ENCODE data around the gene PNMT.

- TF ChIP-seq, protein P1, sequence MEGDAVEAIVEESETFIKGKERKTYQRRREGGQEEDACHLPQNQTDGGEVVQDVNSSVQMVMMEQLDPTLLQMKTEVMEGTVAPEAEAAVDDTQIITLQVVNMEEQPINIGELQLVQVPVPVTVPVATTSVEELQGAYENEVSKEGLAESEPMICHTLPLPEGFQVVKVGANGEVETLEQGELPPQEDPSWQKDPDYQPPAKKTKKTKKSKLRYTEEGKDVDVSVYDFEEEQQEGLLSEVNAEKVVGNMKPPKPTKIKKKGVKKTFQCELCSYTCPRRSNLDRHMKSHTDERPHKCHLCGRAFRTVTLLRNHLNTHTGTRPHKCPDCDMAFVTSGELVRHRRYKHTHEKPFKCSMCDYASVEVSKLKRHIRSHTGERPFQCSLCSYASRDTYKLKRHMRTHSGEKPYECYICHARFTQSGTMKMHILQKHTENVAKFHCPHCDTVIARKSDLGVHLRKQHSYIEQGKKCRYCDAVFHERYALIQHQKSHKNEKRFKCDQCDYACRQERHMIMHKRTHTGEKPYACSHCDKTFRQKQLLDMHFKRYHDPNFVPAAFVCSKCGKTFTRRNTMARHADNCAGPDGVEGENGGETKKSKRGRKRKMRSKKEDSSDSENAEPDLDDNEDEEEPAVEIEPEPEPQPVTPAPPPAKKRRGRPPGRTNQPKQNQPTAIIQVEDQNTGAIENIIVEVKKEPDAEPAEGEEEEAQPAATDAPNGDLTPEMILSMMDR (IDR thresholded peaks at IDR 0.05): no peak
- TF ChIP-seq POLR2AphosphoS5 (IDR thresholded peaks at IDR 0.05; ENCODE audit: low read depth, low read length): no peak
Measured at GRCh38 chr17:39628655-39629493, 39.4 kb upstream of the PNMT start.
